SK-N-SH (cell line): ENCODE measurements around the gene MACROD2. TPM values are rescaled to one million over a fixed set of nuclear protein-coding genes. Genes with fewer than 3 reads are reported as not detected.

Source experiments
- CTCF ChIA-PET: fragments of 300-600, 350-600 bp; formaldehyde crosslinking; extraction: SDS; loops from one replicate; lab custom pipeline; 2021; lab: Yijun Ruan, JAX
- POLR2A ChIA-PET: fragments of 350-600 bp; sonication (Branson Sonifier 250); formaldehyde crosslinking; extraction: SDS; loops from one replicate; lab custom pipeline; 2020; ENCODE audit warnings: antibody characterized with exemption, inconsistent platforms; lab: Yijun Ruan, JAX
- DNase-seq: peaks from one replicate; pipeline ENCODE4 v3.0.0; 2012
- H2AFZ ChIP-seq: fragments of 200-600 bp; sonication (generic); 2 replicates; pipeline ENCODE4 v1.8.1; 2016; ENCODE audit warnings: antibody characterized with exemption, mild to moderate bottlenecking, low read depth
- H3F3A ChIP-seq: fragments of 200-600 bp; sonication (generic); replicated peaks from 2 replicates; pipeline ENCODE3; 2016; ENCODE audit warnings: antibody characterized with exemption, mild to moderate bottlenecking; ENCODE audit not compliant: insufficient read depth
- H3K27ac ChIP-seq, 2 experiments: fragments of 200-500 bp in 1 of 2; fragments of 200-600 bp in 1 of 2; sonication (Bioruptor generic) in 1 of 2; sonication (generic), shearing (Covaris generic) in 1 of 2; 2 replicates each; pipeline versions ENCODE4 v1.5.1 to v1.6.1; 2014 to 2016; ENCODE audit warnings: low read depth in 2 of 2, inconsistent platforms in 1 of 2, low read length in 1 of 2, mild to moderate bottlenecking in 1 of 2, mixed read lengths in 1 of 2
- H3K27me3 ChIP-seq: fragments of 200-600 bp; sonication (generic), shearing (Covaris generic); 2 replicates; pipeline ENCODE4 v1.6.1; 2016; ENCODE audit warnings: mixed run types; ENCODE audit not compliant: insufficient read depth
- H3K36me3 ChIP-seq, 2 experiments: fragments of 200-500 bp in 1 of 2; fragments of 200-600 bp in 1 of 2; sonication (Bioruptor generic) in 1 of 2; sonication (generic) in 1 of 2; replicated peaks in 1 of 2; 2 replicates each; pipeline versions ENCODE3 to v1.5.1; 2014 to 2016; ENCODE audit warnings: low read length in 1 of 2, mild to moderate bottlenecking in 1 of 2; ENCODE audit not compliant: insufficient read depth in 2 of 2, control insufficient read depth in 1 of 2
- H3K4me1 ChIP-seq, 2 experiments: fragments of 200-500 bp in 1 of 2; fragments of 200-600 bp in 1 of 2; sonication (Bioruptor generic) in 1 of 2; sonication (generic), shearing (Covaris generic) in 1 of 2; 2 replicates each; pipeline versions ENCODE4 v1.5.1 to v1.6.1; 2014 to 2016; ENCODE audit warnings: low read depth in 1 of 2, low read length in 1 of 2, mixed run types in 1 of 2; ENCODE audit not compliant: insufficient read depth in 2 of 2, control insufficient read depth in 1 of 2
- H3K4me2 ChIP-seq: fragments of 200-600 bp; sonication (generic), shearing (Covaris generic); 2 replicates; pipeline ENCODE4 v1.6.1; 2017; ENCODE audit warnings: mixed run types
- H3K4me3 ChIP-seq, 2 experiments: fragments of 200-500 bp in 1 of 2; fragments of 200-600 bp in 1 of 2; sonication (Bioruptor generic) in 1 of 2; sonication (generic), shearing (Covaris generic) in 1 of 2; 2 replicates each; pipeline versions ENCODE4 v1.5.1 to v1.8.1; 2014 to 2016; ENCODE audit warnings: low read depth in 2 of 2, inconsistent platforms in 1 of 2, low read length in 1 of 2, mild to moderate bottlenecking in 1 of 2, mixed read lengths in 1 of 2, moderate library complexity in 1 of 2
- H3K79me2 ChIP-seq: fragments of 200-600 bp; sonication (generic); 2 replicates; pipeline ENCODE4 v1.8.1; 2017; ENCODE audit warnings: mild to moderate bottlenecking; ENCODE audit not compliant: insufficient read depth
- H3K9ac ChIP-seq: fragments of 200-600 bp; sonication (generic); 2 replicates; pipeline ENCODE4 v1.6.1; 2017; ENCODE audit warnings: mixed run types
- H3K9me2 ChIP-seq: fragments of 200-600 bp; sonication (generic); 2 replicates; pipeline ENCODE4 v1.6.1; 2017; ENCODE audit warnings: mixed run types
- H3K9me3 ChIP-seq: fragments of 200-600 bp; sonication (generic); 2 replicates; pipeline ENCODE4 v1.6.1; 2017; ENCODE audit warnings: mixed run types, mild to moderate bottlenecking, moderate library complexity
- H4K20me1 ChIP-seq: fragments of 200-600 bp; sonication (generic); 2 replicates; pipeline ENCODE4 v1.6.1; 2017; ENCODE audit warnings: mild to moderate bottlenecking, mixed run types; ENCODE audit not compliant: insufficient read depth
- CHD2 ChIP-seq: fragments of 150-350 bp; IDR thresholded peaks from 2 replicates; pipeline ENCODE4 v1.6.1; 2018; ENCODE audit warnings: low read length; ENCODE audit not compliant: partially characterized antibody
- EP300 ChIP-seq, 2 experiments: IDR thresholded peaks; 2 replicates each; pipeline versions ENCODE4 v1.4.0 to v1.6.1; 2012; ENCODE audit warnings: borderline replicate concordance in 1 of 2, low read depth in 1 of 2, low read length in 1 of 2
- EZH2phosphoT487 ChIP-seq: fragments of 200-600 bp; sonication (generic); IDR thresholded peaks from 2 replicates; pipeline ENCODE4 v1.6.1; 2017; ENCODE audit warnings: low read depth, mixed run types, mild to moderate bottlenecking, antibody characterized with exemption, moderate library complexity, borderline replicate concordance
- FOSL2 ChIP-seq: IDR thresholded peaks from 2 replicates; pipeline ENCODE4 v1.4.0; 2012; ENCODE audit warnings: low read depth, mild to moderate bottlenecking, moderate library complexity, borderline replicate concordance
- FOXM1 ChIP-seq: IDR thresholded peaks from 2 replicates; pipeline ENCODE4 v1.4.0; 2012; ENCODE audit warnings: low read depth, mild to moderate bottlenecking
- GABPA ChIP-seq: IDR thresholded peaks from 2 replicates; pipeline ENCODE4 v1.4.0; 2012; ENCODE audit warnings: low read depth, mild to moderate bottlenecking
- GATA2 ChIP-seq: sonication (generic); formaldehyde crosslinking; IDR thresholded peaks from 2 replicates; pipeline ENCODE4 v1.5.0; 2020; ENCODE audit warnings: mild to moderate bottlenecking, missing genetic modification reagents
- MEF2A ChIP-seq: IDR thresholded peaks from 2 replicates; pipeline ENCODE4 v1.4.0; 2012; ENCODE audit warnings: low read depth, borderline replicate concordance
- RCOR1 ChIP-seq: fragments of 150-350 bp; IDR thresholded peaks from 2 replicates; pipeline ENCODE4 v1.6.1; 2017; ENCODE audit warnings: antibody characterized with exemption, low read length
- RXRA ChIP-seq: IDR thresholded peaks from 2 replicates; pipeline ENCODE4 v1.4.0; 2012; ENCODE audit warnings: low read depth, mild to moderate bottlenecking, borderline replicate concordance
- SIN3A ChIP-seq: IDR thresholded peaks from 2 replicates; pipeline ENCODE4 v1.6.1; 2012; ENCODE audit warnings: low read depth, mild to moderate bottlenecking, low read length, moderate library complexity, borderline replicate concordance
- TAF1 ChIP-seq: IDR thresholded peaks from 2 replicates; pipeline ENCODE4 v1.6.1; 2012; ENCODE audit warnings: low read depth, mild to moderate bottlenecking, low read length, moderate library complexity, borderline replicate concordance
- YY1 ChIP-seq: IDR thresholded peaks from 2 replicates; pipeline ENCODE4 v1.4.0; 2012; ENCODE audit warnings: low read depth, mild to moderate bottlenecking
- WGBS: methylation state at CpG from one replicate; pipeline ENCODE4 v1.1.6; 2017; ENCODE audit warnings: low lambda C conversion rate; 5-methylcytosine and 5-hydroxymethylcytosine counted together
- polyA plus RNA-seq, 3 experiments: library from polyadenylated mRNA; depleted of rRNA; stranded (reverse); fragments of >200 nt; gene quantifications; 2 replicates each; pipeline ENCODE4 v1.2.3, GENCODE V29; 2012
- TF ChIP-seq, protein P1 (sequence below): IDR thresholded peaks from 2 replicates; pipeline ENCODE4 v1.4.0; 2012; ENCODE audit warnings: low read depth, borderline replicate concordance
- TF ChIP-seq, protein P2 (sequence below): IDR thresholded peaks from 2 replicates; pipeline ENCODE4; 2012
- TF ChIP-seq, protein P3 (sequence below): IDR thresholded peaks from 2 replicates; pipeline ENCODE4 v1.6.1; 2012; ENCODE audit warnings: mild to moderate bottlenecking, low read depth, low read length, moderate library complexity
- TF ChIP-seq, protein P4 (sequence below): IDR thresholded peaks from 2 replicates; pipeline ENCODE4 v1.4.0; 2012; ENCODE audit warnings: low read depth
- TF ChIP-seq, protein P5 (sequence below): fragments of 150-350 bp; IDR thresholded peaks from 2 replicates; pipeline ENCODE4 v1.6.1; 2017; ENCODE audit warnings: antibody characterized with exemption, low read length, low read depth, borderline replicate concordance
- TF ChIP-seq, protein P6 (sequence below): fragments of 150-350 bp; IDR thresholded peaks from 2 replicates; pipeline ENCODE4 v1.6.1; 2016; ENCODE audit warnings: mild to moderate bottlenecking, low read depth, low read length

MACROD2 gene
- polyA plus RNA-seq, 1 of the 3 experiments (the other 2 are of a cell fraction), result 0.33 TPM

DNA sequence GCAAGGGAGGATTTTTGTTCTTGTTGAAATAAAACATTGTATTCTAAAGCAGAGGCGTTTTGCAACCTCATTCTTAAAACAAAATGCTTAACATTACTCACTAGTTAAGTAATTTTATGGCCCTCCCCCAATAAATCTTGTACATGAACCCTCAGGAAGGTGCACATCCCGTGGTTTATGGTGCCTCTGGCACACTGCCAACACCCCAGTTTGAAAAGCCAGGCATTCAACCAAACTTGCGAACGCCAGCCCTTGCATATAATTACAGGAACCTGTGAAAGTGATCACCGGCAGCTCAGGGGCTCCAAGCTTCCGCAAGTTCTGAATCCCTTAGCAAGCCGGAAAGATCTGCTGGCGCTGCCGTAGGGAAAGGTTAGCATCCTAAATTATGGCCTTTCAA is 1451.1 kb downstream of the MACROD2 start:
- Histone ChIP-seq H3F3A (no peaks in the 10 kb centered on the region), H3K4me2 (no peak overlapping the region), H4K20me1 (no peaks in the 10 kb centered on the region), H3K4me3 (no peak overlapping the region), H3K36me3 (no peaks in the 10 kb centered on the region), H3K9me2 (no peaks in the 10 kb centered on the region), H3K4me1 (no peaks in the 10 kb centered on the region), H3K9me3 (no peaks in the 10 kb centered on the region), H3K27me3 (no peaks in the 10 kb centered on the region), H3K9ac (no peak overlapping the region), H3K27ac (no peak overlapping the region), H2AFZ (no peak overlapping the region), H3K79me2 (no peaks in the 10 kb centered on the region)
- ChIA-PET CTCF (no interaction called here), POLR2A (no interaction called here)
- TF ChIP-seq EZH2phosphoT487 (no peak), FOSL2 (no peak), CHD2 (no peak), MEF2A (no peak), EP300 (IDR thresholded peaks at IDR 0.05; ENCODE audit: borderline replicate concordance in 1 of 2, low read depth in 1 of 2, low read length in 1 of 2) (no peak), RCOR1 (no peak), RXRA (no peak), FOXM1 (no peak), TAF1 (no peak), SIN3A (no peak), GABPA (no peak), GATA2 (no peak), YY1 (no peak)
- TF ChIP-seq, protein P1, sequence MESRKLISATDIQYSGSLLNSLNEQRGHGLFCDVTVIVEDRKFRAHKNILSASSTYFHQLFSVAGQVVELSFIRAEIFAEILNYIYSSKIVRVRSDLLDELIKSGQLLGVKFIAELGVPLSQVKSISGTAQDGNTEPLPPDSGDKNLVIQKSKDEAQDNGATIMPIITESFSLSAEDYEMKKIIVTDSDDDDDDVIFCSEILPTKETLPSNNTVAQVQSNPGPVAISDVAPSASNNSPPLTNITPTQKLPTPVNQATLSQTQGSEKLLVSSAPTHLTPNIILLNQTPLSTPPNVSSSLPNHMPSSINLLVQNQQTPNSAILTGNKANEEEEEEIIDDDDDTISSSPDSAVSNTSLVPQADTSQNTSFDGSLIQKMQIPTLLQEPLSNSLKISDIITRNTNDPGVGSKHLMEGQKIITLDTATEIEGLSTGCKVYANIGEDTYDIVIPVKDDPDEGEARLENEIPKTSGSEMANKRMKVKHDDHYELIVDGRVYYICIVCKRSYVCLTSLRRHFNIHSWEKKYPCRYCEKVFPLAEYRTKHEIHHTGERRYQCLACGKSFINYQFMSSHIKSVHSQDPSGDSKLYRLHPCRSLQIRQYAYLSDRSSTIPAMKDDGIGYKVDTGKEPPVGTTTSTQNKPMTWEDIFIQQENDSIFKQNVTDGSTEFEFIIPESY, result no peak
- TF ChIP-seq, protein P2, sequence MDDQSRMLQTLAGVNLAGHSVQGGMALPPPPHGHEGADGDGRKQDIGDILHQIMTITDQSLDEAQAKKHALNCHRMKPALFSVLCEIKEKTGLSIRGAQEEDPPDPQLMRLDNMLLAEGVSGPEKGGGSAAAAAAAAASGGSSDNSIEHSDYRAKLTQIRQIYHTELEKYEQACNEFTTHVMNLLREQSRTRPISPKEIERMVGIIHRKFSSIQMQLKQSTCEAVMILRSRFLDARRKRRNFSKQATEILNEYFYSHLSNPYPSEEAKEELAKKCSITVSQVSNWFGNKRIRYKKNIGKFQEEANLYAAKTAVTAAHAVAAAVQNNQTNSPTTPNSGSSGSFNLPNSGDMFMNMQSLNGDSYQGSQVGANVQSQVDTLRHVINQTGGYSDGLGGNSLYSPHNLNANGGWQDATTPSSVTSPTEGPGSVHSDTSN, result no peak
- TF ChIP-seq, protein P3, sequence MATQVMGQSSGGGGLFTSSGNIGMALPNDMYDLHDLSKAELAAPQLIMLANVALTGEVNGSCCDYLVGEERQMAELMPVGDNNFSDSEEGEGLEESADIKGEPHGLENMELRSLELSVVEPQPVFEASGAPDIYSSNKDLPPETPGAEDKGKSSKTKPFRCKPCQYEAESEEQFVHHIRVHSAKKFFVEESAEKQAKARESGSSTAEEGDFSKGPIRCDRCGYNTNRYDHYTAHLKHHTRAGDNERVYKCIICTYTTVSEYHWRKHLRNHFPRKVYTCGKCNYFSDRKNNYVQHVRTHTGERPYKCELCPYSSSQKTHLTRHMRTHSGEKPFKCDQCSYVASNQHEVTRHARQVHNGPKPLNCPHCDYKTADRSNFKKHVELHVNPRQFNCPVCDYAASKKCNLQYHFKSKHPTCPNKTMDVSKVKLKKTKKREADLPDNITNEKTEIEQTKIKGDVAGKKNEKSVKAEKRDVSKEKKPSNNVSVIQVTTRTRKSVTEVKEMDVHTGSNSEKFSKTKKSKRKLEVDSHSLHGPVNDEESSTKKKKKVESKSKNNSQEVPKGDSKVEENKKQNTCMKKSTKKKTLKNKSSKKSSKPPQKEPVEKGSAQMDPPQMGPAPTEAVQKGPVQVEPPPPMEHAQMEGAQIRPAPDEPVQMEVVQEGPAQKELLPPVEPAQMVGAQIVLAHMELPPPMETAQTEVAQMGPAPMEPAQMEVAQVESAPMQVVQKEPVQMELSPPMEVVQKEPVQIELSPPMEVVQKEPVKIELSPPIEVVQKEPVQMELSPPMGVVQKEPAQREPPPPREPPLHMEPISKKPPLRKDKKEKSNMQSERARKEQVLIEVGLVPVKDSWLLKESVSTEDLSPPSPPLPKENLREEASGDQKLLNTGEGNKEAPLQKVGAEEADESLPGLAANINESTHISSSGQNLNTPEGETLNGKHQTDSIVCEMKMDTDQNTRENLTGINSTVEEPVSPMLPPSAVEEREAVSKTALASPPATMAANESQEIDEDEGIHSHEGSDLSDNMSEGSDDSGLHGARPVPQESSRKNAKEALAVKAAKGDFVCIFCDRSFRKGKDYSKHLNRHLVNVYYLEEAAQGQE, result no peak
- TF ChIP-seq, protein P4, sequence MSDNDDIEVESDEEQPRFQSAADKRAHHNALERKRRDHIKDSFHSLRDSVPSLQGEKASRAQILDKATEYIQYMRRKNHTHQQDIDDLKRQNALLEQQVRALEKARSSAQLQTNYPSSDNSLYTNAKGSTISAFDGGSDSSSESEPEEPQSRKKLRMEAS, result no peak
- TF ChIP-seq, protein P5, sequence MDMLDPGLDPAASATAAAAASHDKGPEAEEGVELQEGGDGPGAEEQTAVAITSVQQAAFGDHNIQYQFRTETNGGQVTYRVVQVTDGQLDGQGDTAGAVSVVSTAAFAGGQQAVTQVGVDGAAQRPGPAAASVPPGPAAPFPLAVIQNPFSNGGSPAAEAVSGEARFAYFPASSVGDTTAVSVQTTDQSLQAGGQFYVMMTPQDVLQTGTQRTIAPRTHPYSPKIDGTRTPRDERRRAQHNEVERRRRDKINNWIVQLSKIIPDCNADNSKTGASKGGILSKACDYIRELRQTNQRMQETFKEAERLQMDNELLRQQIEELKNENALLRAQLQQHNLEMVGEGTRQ, result no peak
- TF ChIP-seq, protein P6, sequence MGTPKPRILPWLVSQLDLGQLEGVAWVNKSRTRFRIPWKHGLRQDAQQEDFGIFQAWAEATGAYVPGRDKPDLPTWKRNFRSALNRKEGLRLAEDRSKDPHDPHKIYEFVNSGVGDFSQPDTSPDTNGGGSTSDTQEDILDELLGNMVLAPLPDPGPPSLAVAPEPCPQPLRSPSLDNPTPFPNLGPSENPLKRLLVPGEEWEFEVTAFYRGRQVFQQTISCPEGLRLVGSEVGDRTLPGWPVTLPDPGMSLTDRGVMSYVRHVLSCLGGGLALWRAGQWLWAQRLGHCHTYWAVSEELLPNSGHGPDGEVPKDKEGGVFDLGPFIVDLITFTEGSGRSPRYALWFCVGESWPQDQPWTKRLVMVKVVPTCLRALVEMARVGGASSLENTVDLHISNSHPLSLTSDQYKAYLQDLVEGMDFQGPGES, result no peak
- 78% methylated on average over 9 of the region's 9 CpGs for WGBS
- no peak for DNase-seq
